Posterior vena cava (tissue), 2 donors: ENCODE results near the gene SHQ1. TPM values are rescaled to one million over a fixed set of nuclear protein-coding genes. Genes with fewer than 3 reads are reported as not detected.

Source experiments
- total RNA-seq, 2 donors: library from RNA; stranded (reverse); fragmentation: NEBNext Ultra II Directional; extraction: Animal tissue kit (Norgen Biotek cat#: 25700); gene quantifications; one replicate each; pipeline ENCODE4 v1.2.1, GENCODE V29; 2021
- donor health status: DM: yes; HTN: yes; CAD: no.
- donor health status: DM: yes; HTN: yes; CAD: no.

Gene SHQ1
- total RNA-seq, 2 donors from 2014 or later = 15.0 to 15.2 TPM

Other genes starting within 250 kb of the SHQ1 start
- 10 to 100 TPM; 13.7 to 28.3 TPM for gene GXYLT2, start 39.6 kb upstream of the SHQ1 start, total RNA-seq
- 10 to 100 TPM; 36.3 to 50.1 TPM for gene PPP4R2, start 148.4 kb upstream of the SHQ1 start, total RNA-seq
- gene EBLN2, start 213.2 kb upstream of the SHQ1 start, total RNA-seq = 1 to 10 TPM; 4.0 to 4.8 TPM